ENCODE measurements around the gene CD300A. TPM values are rescaled to one million over a fixed set of nuclear protein-coding genes. Genes with fewer than 3 reads are reported as not detected.

Gene CD300A
- total RNA-seq, 4 donors from 2014 or later: 1.2 to 4.1 (median 2.4) TPM

DNA sequence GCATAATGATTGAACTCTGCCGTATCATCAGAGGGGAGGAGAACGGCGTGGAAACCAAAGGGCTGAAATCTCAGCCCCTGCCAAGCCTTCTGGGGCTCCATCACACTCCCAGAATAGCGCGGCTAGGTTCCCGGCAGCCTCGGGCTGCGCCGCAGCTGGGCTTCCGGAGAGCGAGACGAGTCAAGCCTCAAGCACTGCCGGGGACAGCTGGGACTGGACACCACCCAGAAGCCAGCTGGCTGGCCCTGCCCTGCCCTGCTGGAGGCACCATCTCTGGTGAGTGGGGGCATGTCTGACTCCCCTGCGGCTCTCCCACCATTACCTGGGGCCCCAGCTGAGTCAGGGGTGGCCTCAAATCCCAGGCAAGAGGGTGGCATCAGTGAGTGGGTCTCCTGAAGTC, 41.8 kb upstream of the CD300A start:
- no peaks in the 10 kb centered on the region for H3K36me3 ChIP-seq
- intact Hi-C loops (cut with DNase I): loop anchor here (5.0 kb wide), 1 partner anchor 42 kb away; no protein-coding TSS in a partner anchor
- 91% methylated on average over 12 of the region's 14 CpGs for WGBS

DNA sequence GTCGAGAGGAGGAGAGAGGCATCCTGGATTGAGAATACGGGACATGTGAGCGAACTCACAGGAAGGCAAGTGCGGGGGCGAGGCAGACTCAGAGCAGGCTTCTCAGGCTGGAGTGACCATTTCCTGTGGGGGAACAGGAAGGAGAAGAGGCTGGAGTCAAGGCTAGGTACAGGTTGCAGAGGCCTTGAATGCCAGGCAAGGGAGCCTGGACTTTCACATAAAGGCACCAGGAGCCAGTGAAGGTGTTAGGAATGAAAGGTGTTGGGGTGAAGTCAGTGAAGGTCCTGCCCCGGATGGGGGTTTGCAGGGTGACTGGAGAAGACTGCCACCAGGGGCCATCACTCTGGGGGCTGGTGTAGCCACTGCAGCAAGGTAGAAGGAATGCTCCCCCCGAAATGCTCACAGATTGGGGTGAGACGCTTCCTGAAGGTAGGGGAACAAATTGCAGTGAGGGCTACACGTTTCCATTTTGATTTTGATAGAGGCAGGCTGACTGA, 39.8 kb upstream of the CD300A start:
- intact Hi-C loops (cut with DNase I): loop anchor here (5.0 kb wide), 1 partner anchor 44 kb away; no protein-coding TSS in a partner anchor
- TF ChIP-seq EP300 (IDR thresholded peaks at IDR 0.05): no peak
- no peak for TF ChIP-seq POLR2A (IDR thresholded peaks at IDR 0.05; ENCODE audit: low read depth)
- TF ChIP-seq, protein P1, sequence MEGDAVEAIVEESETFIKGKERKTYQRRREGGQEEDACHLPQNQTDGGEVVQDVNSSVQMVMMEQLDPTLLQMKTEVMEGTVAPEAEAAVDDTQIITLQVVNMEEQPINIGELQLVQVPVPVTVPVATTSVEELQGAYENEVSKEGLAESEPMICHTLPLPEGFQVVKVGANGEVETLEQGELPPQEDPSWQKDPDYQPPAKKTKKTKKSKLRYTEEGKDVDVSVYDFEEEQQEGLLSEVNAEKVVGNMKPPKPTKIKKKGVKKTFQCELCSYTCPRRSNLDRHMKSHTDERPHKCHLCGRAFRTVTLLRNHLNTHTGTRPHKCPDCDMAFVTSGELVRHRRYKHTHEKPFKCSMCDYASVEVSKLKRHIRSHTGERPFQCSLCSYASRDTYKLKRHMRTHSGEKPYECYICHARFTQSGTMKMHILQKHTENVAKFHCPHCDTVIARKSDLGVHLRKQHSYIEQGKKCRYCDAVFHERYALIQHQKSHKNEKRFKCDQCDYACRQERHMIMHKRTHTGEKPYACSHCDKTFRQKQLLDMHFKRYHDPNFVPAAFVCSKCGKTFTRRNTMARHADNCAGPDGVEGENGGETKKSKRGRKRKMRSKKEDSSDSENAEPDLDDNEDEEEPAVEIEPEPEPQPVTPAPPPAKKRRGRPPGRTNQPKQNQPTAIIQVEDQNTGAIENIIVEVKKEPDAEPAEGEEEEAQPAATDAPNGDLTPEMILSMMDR (IDR thresholded peaks at IDR 0.05): no peak
- no peak for TF ChIP-seq POLR2AphosphoS5 (IDR thresholded peaks at IDR 0.05)

More for the DNA sequence above, 41.8 kb upstream of the CD300A start:
- Histone ChIP-seq H3K27ac (replicated peaks in 1 of 4) (no peak overlapping the region), H3K27me3 (peaks cover 0 to 4% (median 0%) of the 10 kb centered on the region in 4 donors), H3K9me3 (no peaks in the 10 kb centered on the region), H3K4me3 (no peak overlapping the region), H3K4me1 (peaks cover under 1 to 16% (median 5%) of the 10 kb centered on the region in 4 donors)
- no peak for DNase-seq (ENCODE audit: extremely low spot score)
- TF ChIP-seq, protein P1 (IDR thresholded peaks at IDR 0.05): no peak
- TF ChIP-seq POLR2A (IDR thresholded peaks at IDR 0.05; ENCODE audit: low read depth): peak; percentile 39

DNA sequence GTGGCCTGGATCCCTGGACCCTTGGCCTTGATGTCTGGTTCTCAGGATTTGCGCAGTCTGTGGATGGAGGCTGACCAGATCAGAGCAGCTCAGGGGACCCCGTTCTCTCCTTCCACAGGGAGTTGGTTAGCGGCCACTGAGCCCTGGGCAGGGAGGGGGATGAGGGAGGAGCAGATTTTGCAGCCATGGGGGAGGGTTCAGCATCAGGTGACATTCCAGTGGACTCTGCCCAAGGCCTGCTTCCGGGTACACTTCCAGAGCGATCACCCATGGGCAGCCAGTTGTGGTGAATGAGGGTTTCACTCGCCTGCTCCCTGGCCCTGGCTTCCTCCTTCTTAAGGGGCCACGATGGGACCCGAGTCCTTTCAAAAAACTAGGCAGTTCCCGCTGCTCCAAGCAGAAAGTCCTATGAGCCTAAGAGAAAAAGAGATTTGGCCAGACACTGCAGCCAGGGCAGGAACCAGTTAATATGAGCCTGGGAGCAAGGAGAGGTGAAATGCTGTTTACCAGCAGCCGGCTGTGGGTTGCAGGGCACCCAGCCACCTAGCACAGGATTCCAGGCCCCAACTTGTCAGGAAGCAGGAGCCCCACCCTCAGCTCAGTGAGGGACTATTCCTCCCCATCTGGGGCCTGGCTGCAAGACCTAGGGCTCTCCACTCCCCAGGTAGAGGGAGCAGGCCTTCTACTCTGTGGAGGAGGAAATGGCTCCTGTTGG, 39.2 kb upstream of the CD300A start:
- no peak overlapping the region for H3K4me3 ChIP-seq
- no peaks in the 10 kb centered on the region for H3K36me3 ChIP-seq
- peaks cover 23 to 31% (median 27%) of the 10 kb centered on the region in 4 donors for H3K4me1 ChIP-seq
- no peak overlapping the region for H3K27ac ChIP-seq (replicated peaks in 1 of 4)
- intact Hi-C loops (cut with DNase I): loop anchor here (5.0 kb wide), 1 partner anchor 45 kb away; no protein-coding TSS in a partner anchor
- TF ChIP-seq EP300 (IDR thresholded peaks at IDR 0.05) (no peak), POLR2AphosphoS5 (IDR thresholded peaks at IDR 0.05) (no peak), POLR2A (IDR thresholded peaks at IDR 0.05; ENCODE audit: low read depth) (no peak)
- TF ChIP-seq, protein P1 (IDR thresholded peaks at IDR 0.05): no peak
- no peaks in the 10 kb centered on the region for H3K9me3 ChIP-seq
- no peak for DNase-seq (ENCODE audit: extremely low spot score)
- H3K27me3 ChIP-seq: peaks cover 0 to 21% (median 7%) of the 10 kb centered on the region in 4 donors
- WGBS: 63% methylated on average over 7 of the region's 10 CpGs

More for the DNA sequence above, 39.8 kb upstream of the CD300A start:
- H3K9me3 ChIP-seq: no peaks in the 10 kb centered on the region
- WGBS: 82% methylated on average over 9 of the region's 9 CpGs
- H3K36me3 ChIP-seq: no peaks in the 10 kb centered on the region
- H3K4me3 ChIP-seq: no peak overlapping the region
- peaks cover 20 to 25% (median 23%) of the 10 kb centered on the region in 4 donors for H3K4me1 ChIP-seq
- no peak for DNase-seq (ENCODE audit: extremely low spot score)
- H3K27me3 ChIP-seq: peaks cover 0 to 15% (median 4%) of the 10 kb centered on the region in 4 donors
- no peak overlapping the region for H3K27ac ChIP-seq (replicated peaks in 1 of 4)

DNA sequence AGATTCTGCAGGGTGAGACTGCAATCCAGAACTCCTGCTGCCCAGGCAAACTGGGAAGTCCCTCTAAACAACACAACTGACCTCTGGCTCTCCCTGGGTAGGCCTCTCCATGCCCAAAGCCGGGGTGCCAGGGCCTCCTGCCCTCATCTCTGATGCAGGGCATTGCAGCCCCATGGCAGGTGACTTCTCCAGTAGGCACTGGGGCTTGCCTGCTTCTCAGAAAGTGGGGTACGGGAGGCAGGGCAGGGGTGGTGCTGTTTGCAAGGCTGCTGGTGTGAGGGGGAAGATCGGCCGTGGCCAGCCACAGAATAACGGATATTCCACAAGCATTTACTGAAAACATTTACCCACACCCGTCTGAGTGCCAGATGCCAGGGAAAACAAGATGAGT, 38.7 kb upstream of the CD300A start:
- TF ChIP-seq POLR2AphosphoS5 (IDR thresholded peaks at IDR 0.05) (no peak), EP300 (IDR thresholded peaks at IDR 0.05) (no peak), POLR2A (IDR thresholded peaks at IDR 0.05; ENCODE audit: low read depth) (no peak)
- TF ChIP-seq, protein P1 (IDR thresholded peaks at IDR 0.05): no peak
- Histone ChIP-seq H3K27me3 (peaks cover 0 to 27% (median 10%) of the 10 kb centered on the region in 4 donors), H3K36me3 (no peaks in the 10 kb centered on the region), H3K27ac (replicated peaks in 1 of 4) (no peak overlapping the region), H3K4me1 (peaks cover 29 to 37% (median 33%) of the 10 kb centered on the region in 4 donors), H3K4me3 (no peak overlapping the region), H3K9me3 (no peaks in the 10 kb centered on the region)
- 88% methylated on average over 5 of the region's 6 CpGs for WGBS
- intact Hi-C loops (cut with DNase I): loop anchor here (5.0 kb wide), 1 partner anchor 45 kb away; no protein-coding TSS in a partner anchor
- DNase-seq (ENCODE audit: extremely low spot score): no peak

Measured in esophagus muscularis mucosa (tissue), 4 donors.